ENCODE measurements around the gene VCAN.

DNA sequence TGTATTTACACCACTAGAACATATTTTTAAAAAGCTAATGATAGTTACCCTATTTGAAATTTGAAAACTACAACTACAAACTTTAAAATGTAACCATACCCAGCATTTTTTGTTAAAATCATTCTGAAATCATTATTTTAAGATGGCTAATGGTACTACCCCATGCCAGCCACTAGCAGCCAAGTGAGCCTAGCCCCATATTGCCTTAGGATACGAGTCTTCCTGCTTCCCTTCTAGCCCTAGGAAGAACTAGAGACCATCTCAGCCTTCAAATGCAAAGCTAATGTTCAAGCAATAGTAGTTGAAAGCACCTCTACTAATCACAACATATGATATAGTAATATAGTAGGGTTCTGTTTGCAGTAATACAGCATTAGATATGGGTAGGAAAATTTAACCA, 24.0 kb upstream of the VCAN start:
- TF ChIP-seq CTCF (IDR thresholded peaks at IDR 0.05) = no peak
- no peak for TF ChIP-seq POLR2A (IDR thresholded peaks at IDR 0.05)
